Calu3 (cell line): ENCODE data around the gene QSOX1. TPM values are rescaled to one million over a fixed set of nuclear protein-coding genes. Genes with fewer than 3 reads are reported as not detected.
A peak's percentile ranks its signal among the peaks of the same experiment; 100 is the strongest.

Experiments
- BruUV-seq: library from RNA; stranded (reverse); fragments of 400-500 nt; replicated peaks from 2 replicates; lab custom pipeline; 2021; lab: Mats Ljungman, UMichigan
- CTCF ChIA-PET: fragments of 300-600 bp; sonication (Branson Sonifier 250); formaldehyde crosslinking; loops from one replicate; lab custom pipeline; 2022; ENCODE audit warnings: antibody characterized with exemption; lab: Charles Lee
- DNase-seq: peaks from one replicate; pipeline ENCODE4 v3.0.0; 2022
- H3K27ac Mint-ChIP-seq: one replicate; pipeline ENCODE4 v1.8.0; 2022; ENCODE audit warnings: mixed read lengths; ENCODE audit not compliant: unreplicated experiment
- H3K27me3 Mint-ChIP-seq: one replicate; pipeline ENCODE4 v1.8.0; 2022; ENCODE audit warnings: mixed read lengths; ENCODE audit not compliant: unreplicated experiment
- H3K36me3 Mint-ChIP-seq: one replicate; pipeline ENCODE4 v1.8.0; 2022; ENCODE audit warnings: mild to moderate bottlenecking, moderate library complexity, mixed read lengths; ENCODE audit not compliant: insufficient read depth, unreplicated experiment
- H3K4me1 Mint-ChIP-seq: one replicate; pipeline ENCODE4 v1.8.0; 2022; ENCODE audit warnings: mild to moderate bottlenecking, low read depth, mixed read lengths; ENCODE audit not compliant: unreplicated experiment
- H3K4me3 Mint-ChIP-seq: one replicate; pipeline ENCODE4 v1.8.0; 2022; ENCODE audit warnings: mild to moderate bottlenecking, low read depth, moderate library complexity, mixed read lengths; ENCODE audit not compliant: unreplicated experiment
- H3K9me3 Mint-ChIP-seq: one replicate; pipeline ENCODE4 v1.8.0; 2022; ENCODE audit warnings: low read depth, mixed read lengths; ENCODE audit not compliant: unreplicated experiment
- intact Hi-C: fragments of 100-400 bp; cut with micrococcal nuclease; formaldehyde crosslinking; loops from one replicate; pipeline ENCODE4 v1.10.0; 2022; ENCODE audit not compliant: unreplicated experiment
- total RNA-seq: library from RNA; stranded (reverse); gene quantifications from 2 replicates; pipeline ENCODE4 v1.2.3, GENCODE V29; 2022
- TF ChIP-seq, protein P1 (sequence below): fragments of 200-600 bp; IDR thresholded peaks from one replicate; pipeline ENCODE4 v1.8.0; 2022; ENCODE audit warnings: antibody characterized with exemption; ENCODE audit not compliant: unreplicated experiment

QSOX1 gene
- total RNA-seq, 1 experiment from 2014 or later = 462 TPM

DNA sequence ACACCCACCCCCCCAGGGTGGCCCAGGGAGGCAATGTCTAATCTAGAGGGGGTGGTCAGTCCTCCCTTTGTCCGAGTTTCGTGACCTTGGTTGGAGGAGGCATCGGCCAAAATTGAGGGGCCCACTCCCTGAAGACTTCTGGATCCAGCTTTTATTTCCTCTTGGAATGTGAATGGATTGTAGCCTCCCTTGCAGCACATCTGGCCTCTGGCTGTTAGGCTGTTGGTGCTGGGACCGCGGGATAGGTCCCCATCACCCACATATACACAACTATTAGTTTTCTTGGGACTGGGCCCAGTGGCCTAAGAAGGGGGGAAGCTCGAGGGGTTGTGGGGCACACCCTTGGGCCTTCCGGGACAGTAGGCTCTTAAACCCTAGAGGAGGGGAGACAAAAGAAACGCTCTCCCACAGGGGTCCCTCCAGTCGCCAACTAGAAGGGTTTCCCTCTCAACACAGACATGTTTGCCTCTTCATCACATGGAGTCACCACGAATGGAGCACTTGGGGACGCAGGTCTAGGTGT is 77.9 kb downstream of the QSOX1 start:
- TF ChIP-seq, protein P1, sequence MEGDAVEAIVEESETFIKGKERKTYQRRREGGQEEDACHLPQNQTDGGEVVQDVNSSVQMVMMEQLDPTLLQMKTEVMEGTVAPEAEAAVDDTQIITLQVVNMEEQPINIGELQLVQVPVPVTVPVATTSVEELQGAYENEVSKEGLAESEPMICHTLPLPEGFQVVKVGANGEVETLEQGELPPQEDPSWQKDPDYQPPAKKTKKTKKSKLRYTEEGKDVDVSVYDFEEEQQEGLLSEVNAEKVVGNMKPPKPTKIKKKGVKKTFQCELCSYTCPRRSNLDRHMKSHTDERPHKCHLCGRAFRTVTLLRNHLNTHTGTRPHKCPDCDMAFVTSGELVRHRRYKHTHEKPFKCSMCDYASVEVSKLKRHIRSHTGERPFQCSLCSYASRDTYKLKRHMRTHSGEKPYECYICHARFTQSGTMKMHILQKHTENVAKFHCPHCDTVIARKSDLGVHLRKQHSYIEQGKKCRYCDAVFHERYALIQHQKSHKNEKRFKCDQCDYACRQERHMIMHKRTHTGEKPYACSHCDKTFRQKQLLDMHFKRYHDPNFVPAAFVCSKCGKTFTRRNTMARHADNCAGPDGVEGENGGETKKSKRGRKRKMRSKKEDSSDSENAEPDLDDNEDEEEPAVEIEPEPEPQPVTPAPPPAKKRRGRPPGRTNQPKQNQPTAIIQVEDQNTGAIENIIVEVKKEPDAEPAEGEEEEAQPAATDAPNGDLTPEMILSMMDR = no peak
- Mint-ChIP-seq H3K4me1 (peaks cover 22% of the 10 kb centered on the region), H3K27me3 (peaks cover 83% of the 10 kb centered on the region), H3K36me3 (peaks cover 36% of the 10 kb centered on the region), H3K27ac (no peak overlapping the region), H3K9me3 (no peaks in the 10 kb centered on the region), H3K4me3 (peak overlapping the region; percentile 79)
- DNase-seq = no peak
- BruUV-seq = no TSS peak
- CTCF ChIA-PET = no interaction called here
- intact Hi-C loops = no loop called here

DNA sequence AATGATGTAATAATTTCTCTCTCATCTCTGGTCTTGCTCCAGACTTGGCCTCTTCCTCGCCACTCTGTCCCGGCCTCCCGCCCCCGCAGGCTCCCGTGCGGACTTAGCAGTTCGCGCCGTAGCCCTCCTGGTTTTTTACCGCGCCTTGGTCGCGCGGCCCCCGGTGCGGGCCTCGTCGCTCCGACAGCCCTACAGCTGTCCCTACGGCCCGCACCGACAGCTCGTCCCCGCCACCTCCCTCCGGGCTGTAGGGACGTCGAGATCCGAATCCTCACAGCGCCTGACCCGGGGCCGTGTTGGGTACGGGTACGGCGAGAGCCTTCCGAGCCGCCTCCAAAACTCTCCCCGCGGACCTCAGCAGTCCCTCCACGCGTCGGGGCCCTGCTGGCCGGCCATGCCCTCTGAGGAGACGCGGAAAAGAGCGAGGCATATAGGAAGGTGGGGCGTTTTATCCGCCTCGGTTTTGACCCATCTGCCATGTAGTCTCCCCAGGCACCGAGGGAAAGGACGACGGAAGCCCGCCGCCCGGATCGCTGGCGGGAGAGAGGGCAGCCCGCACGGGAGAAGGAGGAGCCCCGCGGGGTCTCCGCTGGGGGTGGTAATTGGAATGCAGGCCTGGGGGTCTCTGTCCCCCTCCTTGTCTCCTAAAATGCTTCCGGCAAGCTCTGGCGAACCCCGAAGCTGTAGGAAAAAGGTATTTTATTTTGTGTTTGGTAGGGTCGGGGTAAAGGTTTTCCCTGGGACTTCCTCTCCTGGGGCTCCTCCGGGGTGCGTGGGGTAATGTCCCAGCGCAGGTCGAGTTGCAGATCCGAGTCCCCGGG is 78.7 kb downstream of the QSOX1 start:
- CTCF ChIA-PET = no interaction called here
- Mint-ChIP-seq H3K27ac (no peak overlapping the region), H3K4me3 (no peak overlapping the region), H3K27me3 (peaks cover 83% of the 10 kb centered on the region), H3K36me3 (peaks cover 36% of the 10 kb centered on the region), H3K4me1 (peaks cover 22% of the 10 kb centered on the region), H3K9me3 (no peaks in the 10 kb centered on the region)
- no peak for DNase-seq
- TF ChIP-seq, protein P1 = no peak
- BruUV-seq = no TSS peak
- intact Hi-C loops = no loop called here

DNA sequence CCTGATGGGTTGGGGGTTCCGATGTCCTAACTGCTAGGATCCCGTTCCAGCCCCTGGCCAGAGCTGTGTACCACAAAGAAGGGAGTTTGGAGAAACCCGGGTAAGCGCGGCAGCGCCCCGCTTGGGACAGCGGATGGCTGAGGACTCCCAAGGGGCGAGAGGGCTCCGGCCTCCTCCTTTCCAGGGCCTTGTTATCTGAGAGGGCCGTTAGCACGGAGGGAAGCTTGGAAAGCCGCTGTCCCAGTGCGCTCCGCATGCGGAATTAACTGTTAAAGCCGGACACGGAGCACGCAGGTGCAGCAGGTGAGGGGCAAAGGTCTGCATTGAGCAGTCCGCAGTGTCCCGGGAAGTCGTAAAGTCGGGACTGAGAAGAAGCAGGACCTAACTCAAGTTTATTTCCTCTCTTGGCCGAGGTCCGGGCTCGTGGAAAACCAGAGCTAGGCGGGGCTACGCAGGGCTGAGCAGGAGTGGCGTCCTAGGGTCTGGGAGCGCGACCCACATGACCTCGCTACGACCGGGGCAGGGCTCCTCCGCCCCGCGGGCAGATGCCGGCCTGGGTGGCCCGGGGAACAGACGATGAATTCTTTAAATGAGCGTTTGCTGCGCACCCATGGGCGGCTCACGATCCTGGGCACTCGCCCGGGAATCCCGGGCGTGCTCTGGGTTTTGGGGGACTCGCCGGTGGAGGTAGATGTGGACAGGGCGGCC is 79.9 kb downstream of the QSOX1 start:
- no TSS peak for BruUV-seq
- intact Hi-C loops = no loop called here
- CTCF ChIA-PET = interaction anchor here (0.7 kb wide), 1 partner anchor 178 kb away, joined by 3 read pairs; no protein-coding TSS in a partner anchor
- Mint-ChIP-seq H3K27ac (no peak overlapping the region), H3K36me3 (peaks cover 25% of the 10 kb centered on the region), H3K4me3 (peak overlapping the region; percentile 71), H3K4me1 (peaks cover 22% of the 10 kb centered on the region), H3K27me3 (peaks cover 83% of the 10 kb centered on the region), H3K9me3 (no peaks in the 10 kb centered on the region)
- DNase-seq = peak; percentile 19
- TF ChIP-seq, protein P1 = no peak

DNA sequence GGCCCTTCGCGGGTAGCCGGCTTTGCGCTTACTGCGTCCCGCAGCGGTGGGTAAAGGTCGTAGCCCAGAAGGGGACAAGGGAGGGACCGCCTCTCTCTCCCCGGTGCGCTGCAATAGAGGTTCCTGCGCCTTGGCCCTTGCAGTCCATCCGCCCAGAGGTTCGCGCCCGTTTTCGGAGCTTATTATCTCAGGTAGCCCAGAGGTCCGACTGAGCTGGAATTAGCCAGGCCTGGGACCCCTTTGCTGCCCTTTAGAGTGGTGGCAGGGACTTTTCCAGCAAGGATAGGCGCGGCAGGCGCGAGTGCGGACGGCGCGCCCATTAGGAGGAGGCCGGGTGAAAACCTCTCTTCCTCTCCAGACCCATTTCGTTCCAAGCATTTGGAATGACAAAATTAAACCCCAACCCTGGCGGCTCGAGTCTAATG is 80.4 kb downstream of the QSOX1 start:
- Mint-ChIP-seq H3K27ac (no peak overlapping the region), H3K27me3 (peaks cover 88% of the 10 kb centered on the region), H3K9me3 (no peaks in the 10 kb centered on the region), H3K4me1 (peaks cover 22% of the 10 kb centered on the region), H3K4me3 (peak overlapping the region; percentile 71), H3K36me3 (peaks cover 23% of the 10 kb centered on the region)
- TF ChIP-seq, protein P1 = no peak
- no TSS peak for BruUV-seq
- intact Hi-C loops = no loop called here
- CTCF ChIA-PET = interaction anchor here (0.7 kb wide), 1 partner anchor 177 kb away, joined by 3 read pairs; no protein-coding TSS in a partner anchor
- DNase-seq = no peak
